ENCODE data around the gene VPS35. TPM values are rescaled to one million over a fixed set of nuclear protein-coding genes. Genes with fewer than 3 reads are reported as not detected.

The VPS35 gene
- total and polyA plus RNA-seq, 2 experiments from 2014 or later = 127 to 221 TPM

- no peak for DNase-seq (ENCODE audit: low spot score)
- Histone ChIP-seq H2AFZ (no peak overlapping the region), H3K9me2 (replicated peaks; ENCODE audit: insufficient read depth) (no peaks in the 10 kb centered on the region), H3K4me2 (no peak overlapping the region), H3K27ac (no peak overlapping the region), H3K9me3 (ENCODE audit: low read depth) (peaks cover 4% of the 10 kb centered on the region), H3K79me2 (no peaks in the 10 kb centered on the region), H3K4me3 (no peak overlapping the region), H3K36me3 (replicated peaks; ENCODE audit: insufficient read depth, low read depth) (no peaks in the 10 kb centered on the region), H3K27me3 (no peaks in the 10 kb centered on the region), H3K4me1 (ENCODE audit: insufficient read depth) (no peaks in the 10 kb centered on the region), H4K20me1 (ENCODE audit: insufficient read depth, poor library complexity, severe bottlenecking) (no peaks in the 10 kb centered on the region)
- WGBS (ENCODE audit: low lambda C conversion rate, missing lambda C conversion rate) = 88% methylated on average over 9 of the region's 9 CpGs
- TF ChIP-seq EZH2phosphoT487 (IDR thresholded peaks at IDR 0.05; ENCODE audit: low read depth, severe bottlenecking, unreplicated experiment) = no peak
- no peak for TF ChIP-seq CTCF (IDR thresholded peaks at IDR 0.05; ENCODE audit: poor library complexity)
- no peak for TF ChIP-seq EZH2 (IDR thresholded peaks at IDR 0.05; ENCODE audit: borderline replicate concordance)
These were observed 38.7 kb upstream of the VPS35 start for GRCh38 chr16:46727630-46728029.

- Histone ChIP-seq H4K20me1 (ENCODE audit: insufficient read depth, poor library complexity, severe bottlenecking) (no peaks in the 10 kb centered on the region), H3K9me2 (replicated peaks; ENCODE audit: insufficient read depth) (no peaks in the 10 kb centered on the region), H3K79me2 (no peaks in the 10 kb centered on the region), H3K27ac (no peak overlapping the region), H3K9me3 (ENCODE audit: low read depth) (peaks cover 4% of the 10 kb centered on the region), H3K4me2 (no peak overlapping the region), H3K27me3 (no peaks in the 10 kb centered on the region), H3K4me1 (ENCODE audit: insufficient read depth) (no peaks in the 10 kb centered on the region), H3K4me3 (no peak overlapping the region), H3K36me3 (replicated peaks; ENCODE audit: insufficient read depth, low read depth) (no peaks in the 10 kb centered on the region), H2AFZ (no peak overlapping the region)
- TF ChIP-seq EZH2 (IDR thresholded peaks at IDR 0.05; ENCODE audit: borderline replicate concordance) (no peak), EZH2phosphoT487 (IDR thresholded peaks at IDR 0.05; ENCODE audit: low read depth, severe bottlenecking, unreplicated experiment) (no peak), CTCF (IDR thresholded peaks at IDR 0.05; ENCODE audit: poor library complexity) (no peak)
- DNase-seq (ENCODE audit: low spot score) = no peak
- 94% methylated on average over 7 of the region's 7 CpGs for WGBS (ENCODE audit: low lambda C conversion rate, missing lambda C conversion rate)
These were observed 38.2 kb upstream of the VPS35 start for GRCh38 chr16:46727184-46727583.

- Histone ChIP-seq H3K4me2 (no peak overlapping the region), H3K9me3 (ENCODE audit: low read depth) (peaks cover 4% of the 10 kb centered on the region), H3K27ac (no peak overlapping the region), H3K27me3 (no peaks in the 10 kb centered on the region), H4K20me1 (ENCODE audit: insufficient read depth, poor library complexity, severe bottlenecking) (no peaks in the 10 kb centered on the region), H2AFZ (no peak overlapping the region), H3K36me3 (replicated peaks; ENCODE audit: insufficient read depth, low read depth) (no peaks in the 10 kb centered on the region), H3K9me2 (replicated peaks; ENCODE audit: insufficient read depth) (no peaks in the 10 kb centered on the region), H3K79me2 (no peaks in the 10 kb centered on the region), H3K4me1 (ENCODE audit: insufficient read depth) (no peaks in the 10 kb centered on the region), H3K4me3 (no peak overlapping the region)
- no peak for DNase-seq (ENCODE audit: low spot score)
- 94% methylated on average over 4 of the region's 4 CpGs for WGBS (ENCODE audit: low lambda C conversion rate, missing lambda C conversion rate)
- no peak for TF ChIP-seq CTCF (IDR thresholded peaks at IDR 0.05; ENCODE audit: poor library complexity)
- TF ChIP-seq EZH2 (IDR thresholded peaks at IDR 0.05; ENCODE audit: borderline replicate concordance) = no peak
- TF ChIP-seq EZH2phosphoT487 (IDR thresholded peaks at IDR 0.05; ENCODE audit: low read depth, severe bottlenecking, unreplicated experiment) = no peak
These were observed 32.9 kb upstream of the VPS35 start for GRCh38 chr16:46721885-46722284.

- H3K4me2 ChIP-seq = no peak overlapping the region
- H3K9me2 ChIP-seq (replicated peaks; ENCODE audit: insufficient read depth) = no peaks in the 10 kb centered on the region
- H3K27me3 ChIP-seq = no peaks in the 10 kb centered on the region
- no peaks in the 10 kb centered on the region for H4K20me1 ChIP-seq (ENCODE audit: insufficient read depth, poor library complexity, severe bottlenecking)
- TF ChIP-seq EZH2 (IDR thresholded peaks at IDR 0.05; ENCODE audit: borderline replicate concordance) (no peak), EZH2phosphoT487 (IDR thresholded peaks at IDR 0.05; ENCODE audit: low read depth, severe bottlenecking, unreplicated experiment) (no peak), CTCF (IDR thresholded peaks at IDR 0.05; ENCODE audit: poor library complexity) (no peak)
- WGBS (ENCODE audit: low lambda C conversion rate, missing lambda C conversion rate) = 94% methylated on average over 2 of the region's 2 CpGs
- no peak overlapping the region for H3K27ac ChIP-seq
- no peak overlapping the region for H2AFZ ChIP-seq
- no peaks in the 10 kb centered on the region for H3K36me3 ChIP-seq (replicated peaks; ENCODE audit: insufficient read depth, low read depth)
- H3K9me3 ChIP-seq (ENCODE audit: low read depth) = peaks cover 4% of the 10 kb centered on the region
- no peak for DNase-seq (ENCODE audit: low spot score)
- H3K79me2 ChIP-seq = no peaks in the 10 kb centered on the region
- no peak overlapping the region for H3K4me3 ChIP-seq
- no peaks in the 10 kb centered on the region for H3K4me1 ChIP-seq (ENCODE audit: insufficient read depth)
These were observed 31.6 kb upstream of the VPS35 start for GRCh38 chr16:46720619-46721018.
